HG03558 (cell line): Measurements from ENCODE around the gene IL1RAPL2.

ENCODE experiments used
- ATAC-seq: cut with Tn5 transposase; IDR thresholded peaks from one replicate; pipeline ENCODE4 v1.9.1; 2021; ENCODE audit warnings: moderate number of reproducible peaks; ENCODE audit not compliant: unreplicated experiment; ENCODE audit errors: extremely low read depth

Gene IL1RAPL2

DNA sequence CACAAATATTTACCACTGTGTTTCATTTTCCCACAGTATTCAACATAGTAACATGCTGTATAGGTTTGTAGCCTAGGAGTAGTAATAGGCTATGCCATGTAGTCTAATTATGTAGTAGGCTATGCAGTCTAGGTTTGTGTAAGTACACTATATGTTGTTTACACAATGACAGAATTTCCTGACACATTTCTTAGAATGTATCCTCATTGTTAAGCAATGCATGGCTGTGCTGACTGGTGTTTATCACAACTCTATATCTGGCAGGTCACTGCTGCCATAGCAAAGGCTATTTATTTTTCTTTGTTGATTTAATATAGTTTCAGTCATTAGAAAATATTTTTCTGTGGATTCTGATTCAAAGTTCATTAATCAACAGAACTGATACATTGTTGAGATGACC, 762.8 kb downstream of the IL1RAPL2 start:
- ATAC-seq: no peak

DNA sequence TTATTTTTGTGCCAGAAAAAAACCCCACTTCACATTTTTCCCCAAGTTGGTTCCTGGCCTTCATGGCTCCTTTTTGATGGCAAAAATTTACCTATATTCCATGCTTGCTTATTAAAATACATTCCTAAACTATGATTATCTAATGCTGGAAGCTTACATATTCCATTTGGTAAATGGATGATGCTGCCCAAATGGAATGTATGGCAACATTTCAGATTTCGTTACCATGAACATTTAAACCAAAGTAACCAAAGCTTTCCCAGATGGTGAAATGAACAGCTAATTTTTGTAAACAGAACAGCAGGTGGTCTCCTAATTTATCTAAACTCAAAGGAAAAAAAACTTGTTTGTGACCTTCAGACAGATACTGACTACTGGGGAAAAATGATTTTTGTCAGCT, 765.2 kb downstream of the IL1RAPL2 start:
- no peak for ATAC-seq

DNA sequence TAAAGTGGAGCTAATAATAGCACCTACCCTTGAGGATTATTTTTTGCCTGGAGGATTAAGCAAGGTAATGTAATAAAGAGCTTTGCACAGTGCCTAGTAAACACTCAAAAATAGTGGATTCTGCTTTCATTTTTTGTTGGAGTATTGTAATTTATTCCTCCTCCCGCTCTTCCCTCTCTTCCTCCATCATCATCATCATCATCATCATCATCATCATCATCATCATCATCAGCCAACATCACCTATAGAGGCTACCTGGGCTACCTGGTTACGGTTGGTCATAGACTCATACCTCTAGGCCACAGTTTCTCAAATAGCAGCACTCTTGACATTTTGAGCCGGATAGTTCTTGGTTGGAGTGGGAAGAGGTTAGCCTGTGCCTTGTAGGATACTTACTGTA, 781.4 kb downstream of the IL1RAPL2 start:
- no peak for ATAC-seq

DNA sequence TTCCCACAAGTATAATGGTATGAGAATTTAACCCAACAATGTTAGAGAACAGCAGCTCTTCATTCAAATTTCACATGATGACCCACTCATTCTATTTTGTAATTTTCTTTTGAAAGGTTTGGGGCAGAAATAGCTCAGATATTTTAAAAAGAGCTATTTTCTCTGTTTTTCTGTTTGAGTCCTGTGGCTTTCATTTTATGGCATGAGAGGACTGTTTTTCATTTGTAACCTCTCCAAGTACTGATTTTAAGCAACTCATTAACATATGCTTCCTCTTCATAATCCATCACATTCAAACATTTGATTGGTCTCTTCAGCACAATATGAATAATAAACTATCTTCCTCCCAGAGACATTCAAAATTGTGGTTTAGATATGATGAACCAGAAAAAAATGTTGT, 783.5 kb downstream of the IL1RAPL2 start:
- no peak for ATAC-seq

DNA sequence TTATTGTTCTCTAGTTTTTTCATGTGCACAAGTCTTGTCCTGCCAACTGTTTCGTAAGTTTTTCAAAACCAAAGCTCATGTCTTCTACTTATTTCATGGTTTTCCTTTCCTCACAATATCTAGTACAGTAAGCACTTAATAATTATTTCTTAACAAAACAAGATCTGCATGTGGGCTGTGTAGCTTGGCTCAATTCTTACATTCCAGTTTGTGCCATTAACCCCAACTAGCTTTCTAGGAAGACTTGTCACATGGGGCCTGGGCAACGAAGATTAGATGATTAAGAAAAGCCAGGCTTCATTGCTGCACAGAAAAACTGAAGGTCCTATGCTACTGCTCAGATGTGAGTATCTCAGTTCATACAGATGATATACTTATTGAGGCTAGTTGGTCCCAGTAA, 809.8 kb downstream of the IL1RAPL2 start:
- ATAC-seq: no peak

DNA sequence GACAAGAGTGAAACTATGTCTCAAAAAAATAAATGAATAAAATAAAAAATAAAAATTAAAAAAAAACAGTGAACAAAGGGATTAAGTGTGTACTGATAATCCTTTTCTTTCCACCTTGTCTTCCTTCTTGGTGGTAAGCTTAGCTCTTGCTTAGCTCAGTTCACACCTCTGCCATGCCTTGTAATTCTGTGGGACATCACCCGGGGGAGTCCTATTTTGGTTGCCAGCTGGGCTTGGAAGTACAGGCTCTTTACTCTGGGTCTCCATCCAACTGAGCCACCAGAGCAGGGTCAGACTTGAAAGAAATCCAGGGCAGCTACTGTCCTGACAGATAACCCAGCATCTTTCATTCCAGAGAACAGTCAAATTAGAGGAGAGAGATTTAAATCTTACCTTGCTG, 858.7 kb downstream of the IL1RAPL2 start:
- no peak for ATAC-seq

DNA sequence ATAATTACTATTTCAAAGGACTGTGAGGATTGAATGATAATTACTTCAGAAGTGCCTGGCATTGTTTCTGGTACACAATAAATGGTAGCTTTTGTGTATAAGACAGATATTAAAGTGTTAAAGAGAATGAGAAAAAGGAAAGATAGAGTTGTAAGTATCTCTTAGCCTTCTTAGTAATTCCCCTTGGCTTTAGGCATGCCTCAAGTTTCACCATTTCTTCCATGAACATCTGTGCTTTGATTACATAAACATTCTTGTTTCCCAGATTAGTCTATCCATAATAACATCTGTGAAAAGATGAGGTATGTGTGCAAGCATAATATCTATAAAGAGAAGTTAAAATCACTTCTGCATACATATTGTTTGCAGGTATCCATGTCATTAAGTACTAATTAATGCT, 885.4 kb downstream of the IL1RAPL2 start:
- no peak for ATAC-seq

DNA sequence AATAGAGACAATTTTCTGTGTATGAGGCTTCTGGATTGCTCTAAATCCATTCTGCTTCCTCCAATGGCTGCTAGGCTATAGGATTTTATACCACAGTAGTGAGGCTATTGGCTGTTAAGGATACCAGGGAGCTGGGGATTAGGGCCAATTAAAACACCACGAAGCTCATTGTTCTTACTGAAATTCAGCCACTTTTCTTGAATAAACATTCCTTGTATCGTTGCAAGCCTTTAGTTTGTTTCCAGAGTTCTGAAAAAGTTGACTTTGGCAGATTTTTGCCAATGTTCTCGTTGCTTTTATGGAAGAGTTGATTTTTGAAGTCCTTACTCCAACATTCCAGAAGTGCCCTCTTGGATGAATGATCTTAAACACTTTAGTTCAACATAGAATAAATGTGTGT, 892.8 kb downstream of the IL1RAPL2 start:
- no peak for ATAC-seq

DNA sequence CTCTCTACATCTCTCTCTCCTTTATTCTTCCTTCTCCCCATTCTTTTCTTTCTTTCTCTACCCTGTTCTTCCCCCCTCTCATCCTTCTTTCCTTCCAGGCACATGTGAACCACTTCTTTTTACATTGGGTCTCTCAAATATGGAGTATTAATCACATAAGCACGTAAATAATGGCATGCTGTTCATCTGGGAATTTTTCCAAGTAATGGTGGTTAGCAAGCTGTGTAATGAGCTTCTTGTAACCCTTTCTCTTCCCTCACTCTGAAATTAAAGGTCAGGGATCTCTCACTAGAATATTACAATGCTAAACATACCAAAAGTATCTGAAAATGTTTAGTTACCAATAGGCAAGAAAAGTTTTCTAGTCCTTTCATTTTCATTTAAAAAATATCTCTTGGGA, 894.4 kb downstream of the IL1RAPL2 start:
- no peak for ATAC-seq

DNA sequence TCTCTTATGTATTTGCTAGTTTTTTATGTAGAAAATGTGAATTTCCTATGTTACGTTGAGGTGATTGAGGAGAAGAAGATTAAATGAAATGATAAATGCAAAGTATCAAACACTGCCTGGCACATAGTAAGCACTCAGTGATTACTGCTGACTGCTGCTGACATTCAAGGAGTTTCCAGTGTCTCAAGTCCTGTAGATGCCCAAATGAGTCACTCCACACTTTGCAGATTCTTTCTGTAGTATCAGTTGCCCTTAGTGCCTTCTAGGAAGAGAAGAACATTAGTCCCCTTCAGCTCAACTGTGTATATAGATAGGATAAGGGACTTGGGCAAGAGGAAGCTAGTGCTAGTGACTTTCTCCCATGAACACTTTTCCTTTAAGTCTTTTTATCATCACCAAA, 895.0 kb downstream of the IL1RAPL2 start:
- no peak for ATAC-seq

DNA sequence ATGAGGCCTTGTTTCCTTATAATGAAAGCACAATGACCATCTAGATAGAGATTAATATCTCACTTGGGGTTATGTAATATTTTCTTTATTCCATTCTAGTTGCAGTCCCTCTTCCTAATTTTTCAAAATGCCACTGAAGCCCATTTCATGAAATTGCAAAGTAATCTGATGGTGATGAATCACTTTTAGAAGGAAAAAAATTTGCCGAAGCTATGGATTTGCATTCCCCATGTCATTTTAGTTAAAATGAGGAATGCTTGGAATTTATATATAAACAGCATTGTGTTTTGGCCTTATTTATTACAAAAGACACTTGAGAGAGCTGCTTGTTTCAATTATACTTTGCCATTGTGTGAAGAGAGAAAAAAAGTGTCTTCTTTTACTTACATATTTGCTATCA, 896.2 kb downstream of the IL1RAPL2 start:
- ATAC-seq: no peak

DNA sequence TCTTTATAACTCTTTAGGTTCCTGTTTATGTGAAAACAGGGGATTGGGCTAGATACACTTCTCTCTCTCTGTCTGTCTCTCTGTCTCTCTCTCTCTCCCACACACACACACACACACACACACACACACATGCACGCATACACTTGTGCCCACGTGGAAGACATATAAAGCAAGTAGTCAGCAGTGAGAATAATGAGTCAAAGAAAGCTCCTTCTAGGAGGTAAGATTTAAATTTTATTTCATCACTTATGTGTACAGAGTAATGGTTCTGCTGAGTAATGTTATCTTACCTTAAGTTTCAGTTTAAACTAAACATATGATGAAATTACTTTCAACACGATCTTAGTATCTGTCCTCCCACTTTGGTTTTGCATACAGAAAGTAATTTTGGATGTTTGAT, 897.5 kb downstream of the IL1RAPL2 start:
- ATAC-seq: no peak

DNA sequence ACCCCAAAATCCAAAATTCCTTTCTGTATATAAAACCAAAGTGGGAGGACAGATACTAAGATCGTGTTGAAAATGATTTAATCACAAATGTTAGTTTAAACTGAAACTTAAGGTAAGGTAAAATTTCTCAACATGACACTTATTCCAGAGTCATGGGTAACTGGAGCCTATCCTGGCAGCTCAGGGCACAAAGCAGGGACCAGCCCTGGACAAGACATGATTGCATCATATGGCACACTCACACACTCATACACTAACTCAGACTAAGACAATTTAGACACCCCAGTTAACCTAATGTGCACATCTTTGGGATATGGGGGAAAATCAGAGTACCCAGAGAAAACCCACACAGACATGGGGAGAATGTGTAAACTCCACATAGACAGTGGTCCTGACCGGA, 898.6 kb downstream of the IL1RAPL2 start:
- no peak for ATAC-seq

DNA sequence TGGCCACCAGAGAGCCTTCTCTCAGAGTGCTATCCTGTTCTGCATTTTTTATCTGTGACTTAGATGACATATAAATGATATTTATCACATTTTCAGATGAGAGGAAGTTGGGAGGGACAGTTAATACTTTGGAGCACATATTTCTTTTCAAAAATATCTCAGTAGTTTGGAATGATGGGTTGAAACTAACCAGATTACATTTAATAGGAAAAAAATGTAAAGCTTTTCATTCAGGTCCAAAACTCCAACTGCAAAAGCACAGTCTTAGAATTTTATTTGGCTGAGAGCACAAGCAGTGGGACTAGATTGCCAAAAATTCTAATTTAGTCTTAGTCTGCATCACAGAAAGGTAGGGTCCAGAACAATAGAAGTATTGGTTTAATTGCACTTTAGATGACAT, 902.7 kb downstream of the IL1RAPL2 start:
- no peak for ATAC-seq

DNA sequence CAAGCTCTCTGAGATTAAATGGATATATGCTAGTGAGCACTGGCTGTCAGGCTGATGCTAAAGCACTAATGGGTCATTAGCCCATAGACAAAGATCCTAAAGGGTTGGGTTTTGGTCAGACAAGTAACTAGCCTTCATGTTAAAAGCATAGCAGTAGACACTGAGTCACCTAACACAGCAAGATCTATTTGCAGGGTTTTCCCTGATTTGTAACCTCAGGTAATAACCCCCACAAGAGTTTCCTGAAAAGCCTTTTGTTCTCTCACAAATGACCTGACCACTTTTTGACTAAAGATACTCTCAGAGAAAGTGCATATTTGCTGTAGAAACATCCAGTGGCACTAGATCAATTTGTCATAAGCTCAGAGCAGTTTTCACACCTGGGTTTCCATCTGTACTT, 905.6 kb downstream of the IL1RAPL2 start:
- no peak for ATAC-seq

DNA sequence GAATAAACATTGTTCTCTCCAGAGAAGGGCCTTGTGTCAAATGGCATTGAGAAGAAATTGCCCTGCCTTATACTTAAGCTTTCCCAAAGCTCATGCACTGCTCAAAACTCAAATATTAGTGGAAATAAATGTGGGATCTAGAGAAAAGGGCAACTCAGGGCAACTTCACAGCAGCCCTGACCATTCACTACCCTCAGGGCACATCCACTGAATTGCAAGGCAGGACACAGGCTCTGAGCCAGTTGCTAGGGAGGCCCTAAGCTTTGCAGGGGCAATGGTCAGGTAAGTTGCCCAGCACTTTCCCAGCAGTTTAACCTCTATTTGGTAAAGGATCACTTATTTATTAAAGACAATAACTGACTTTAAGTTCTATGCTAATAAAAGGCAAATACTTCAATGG, 909.8 kb downstream of the IL1RAPL2 start:
- no peak for ATAC-seq

DNA sequence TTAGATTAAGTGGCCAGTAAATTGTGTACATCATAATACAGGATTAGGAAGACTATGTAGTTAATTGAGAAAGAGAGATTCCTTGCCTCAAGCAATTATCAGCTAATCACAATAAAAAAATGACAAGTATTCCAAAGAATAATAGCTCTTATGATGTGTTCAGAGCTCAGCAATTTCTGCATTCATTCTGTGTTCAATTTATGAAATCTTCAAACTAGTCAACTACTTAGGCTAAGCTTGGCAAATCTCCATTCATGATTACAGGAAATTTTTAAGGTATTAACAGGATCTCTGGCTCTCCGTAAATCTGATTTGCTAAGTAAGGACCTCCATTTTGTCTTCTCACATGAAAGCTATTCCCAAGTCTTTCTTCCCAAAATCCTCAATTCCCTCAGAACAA, 911.4 kb downstream of the IL1RAPL2 start:
- ATAC-seq: no peak

DNA sequence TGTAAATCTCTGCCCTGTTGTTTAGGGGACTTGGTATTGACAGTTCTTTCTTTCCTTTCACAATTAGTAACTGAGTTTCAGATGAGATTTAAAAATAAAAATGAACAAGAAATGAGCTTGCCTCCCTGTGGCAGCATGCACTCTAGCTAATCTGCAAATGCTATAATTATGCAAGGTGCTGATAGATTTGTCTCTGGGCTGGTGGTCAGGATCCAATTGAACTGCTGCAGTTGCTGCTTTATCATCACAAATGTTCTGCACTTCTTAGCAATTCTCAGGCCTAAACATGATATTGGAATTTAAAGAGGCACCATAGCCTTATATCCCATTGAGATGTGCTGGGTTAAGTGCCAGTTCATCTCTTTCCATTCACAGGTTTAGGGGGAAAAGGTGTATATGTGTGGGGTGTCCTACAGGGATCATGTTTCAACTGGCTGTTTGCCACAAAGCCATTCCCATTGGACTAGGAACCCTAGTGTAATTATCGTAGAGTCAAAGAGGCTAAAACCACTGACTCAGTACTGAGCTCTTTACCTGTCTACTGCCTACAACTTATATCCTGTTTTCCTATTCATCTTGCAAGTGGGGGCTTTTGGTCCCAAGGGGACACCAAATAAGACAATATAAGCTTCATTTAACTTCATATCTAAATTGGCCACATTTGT, 914.8 kb downstream of the IL1RAPL2 start:
- ATAC-seq: no peak

DNA sequence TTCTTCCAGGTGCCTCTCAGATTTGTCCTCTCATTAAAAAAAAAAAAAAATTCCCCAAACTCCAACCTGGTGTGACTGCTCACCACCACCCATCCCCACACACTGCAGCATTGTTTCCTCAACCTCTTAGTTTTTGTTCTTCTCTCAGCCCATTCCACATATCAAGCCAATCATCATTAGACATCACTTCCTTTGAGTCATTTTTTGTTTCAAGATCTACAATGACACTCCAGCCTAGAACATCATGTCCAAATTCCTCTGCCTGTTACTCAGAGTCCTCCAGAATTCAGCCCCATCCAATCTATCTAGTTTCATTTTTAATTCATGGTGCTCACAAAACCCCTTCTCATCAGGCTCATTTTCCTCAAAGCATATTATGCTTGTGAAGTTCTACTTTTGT, 917.0 kb downstream of the IL1RAPL2 start:
- no peak for ATAC-seq

DNA sequence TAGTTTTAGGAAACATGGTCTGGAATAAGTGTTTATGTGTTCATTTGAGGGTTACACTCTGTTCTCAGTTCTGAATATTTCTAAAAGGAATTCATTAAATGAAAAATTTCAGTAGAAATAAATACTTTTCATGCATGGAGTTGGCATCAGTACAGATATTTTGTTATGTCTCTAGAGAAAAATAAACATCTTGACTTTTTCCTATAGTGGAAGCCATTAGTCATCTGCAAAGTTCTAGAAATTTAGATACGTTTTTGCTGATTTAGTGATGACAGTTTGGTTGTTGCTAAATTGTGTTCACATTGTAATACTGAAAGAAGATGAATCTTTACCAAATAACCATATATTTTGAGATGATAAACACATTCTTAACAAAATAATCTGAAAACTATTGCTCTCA, 922.7 kb downstream of the IL1RAPL2 start:
- no peak for ATAC-seq

DNA sequence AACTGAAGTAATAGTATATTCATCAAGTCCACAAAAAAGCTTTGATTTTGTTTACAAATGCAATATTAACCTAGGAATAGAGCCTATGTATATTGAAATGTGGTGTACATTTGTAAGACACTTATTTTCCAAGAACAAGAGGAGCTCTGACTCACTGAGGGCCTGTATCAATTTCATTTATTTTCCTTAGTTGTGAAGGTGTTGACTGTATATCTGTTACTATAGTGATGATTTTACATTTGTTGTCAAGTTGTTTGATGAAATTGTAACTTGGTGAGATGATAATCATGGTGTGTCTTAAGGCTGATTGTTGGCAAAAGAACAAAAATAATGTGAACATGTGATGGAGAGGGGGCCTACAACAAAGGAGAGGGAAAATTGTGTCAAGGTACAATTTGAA, 929.4 kb downstream of the IL1RAPL2 start:
- ATAC-seq: no peak

DNA sequence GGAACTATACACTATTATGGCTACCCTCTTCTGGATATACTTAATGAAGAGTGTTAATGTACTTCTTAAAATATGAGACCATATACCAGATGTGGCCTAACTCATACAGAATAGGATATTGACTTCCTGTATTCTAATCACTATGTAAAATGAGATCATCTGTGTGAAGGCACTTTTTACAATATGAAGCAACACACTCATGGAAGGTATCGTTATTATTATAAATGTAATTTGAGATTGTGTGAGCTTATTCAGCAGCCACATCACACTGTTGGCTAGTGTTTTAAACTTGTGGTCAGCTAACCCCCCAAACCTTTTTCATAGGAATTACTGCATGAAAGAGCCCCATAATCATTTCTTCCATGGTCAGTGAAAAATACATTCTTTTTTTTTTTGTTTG, 936.3 kb downstream of the IL1RAPL2 start:
- ATAC-seq: no peak

DNA sequence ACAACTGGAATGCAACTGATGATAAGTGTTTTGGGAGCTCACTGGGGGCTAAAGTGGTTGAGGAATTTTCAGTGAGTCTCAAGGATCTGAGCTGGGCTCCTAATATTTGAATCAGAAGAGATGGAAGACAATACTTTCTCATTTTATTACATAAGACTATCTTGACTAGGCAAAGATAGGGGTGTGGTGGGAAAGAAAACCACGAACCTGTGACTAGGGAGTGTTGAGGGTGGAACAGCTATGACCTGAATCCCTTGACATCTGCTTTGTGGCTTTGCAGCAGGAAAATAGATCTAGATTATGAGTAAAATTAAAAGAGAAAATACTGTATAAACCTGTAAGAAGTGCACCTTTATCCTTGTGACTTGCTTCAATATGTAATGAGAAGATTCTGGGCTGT, 949.6 kb downstream of the IL1RAPL2 start:
- ATAC-seq: no peak
